ENCODE results near the gene RPTOR. TPM values are rescaled to one million over a fixed set of nuclear protein-coding genes. Genes with fewer than 3 reads are reported as not detected.

The RPTOR gene
- polyA plus RNA-seq, 2 donors = 7.1 to 10.5 TPM

- H3K9me3 ChIP-seq (ENCODE audit: control insufficient read depth in 2 of 2, insufficient read depth in 1 of 2, low read depth in 1 of 2, low read length in 1 of 2) = no peaks in the 10 kb centered on the region
- H3K4me3 ChIP-seq (ENCODE audit: low read depth in 1 of 2, low read length in 2 of 2) = no peak overlapping the region
- no peak overlapping the region for H3K27ac ChIP-seq (ENCODE audit: low read depth in 2 of 2, low read length in 1 of 2)
- peaks cover 0 to 33% of the 10 kb centered on the region in 2 donors for H3K36me3 ChIP-seq (ENCODE audit: control insufficient read depth in 2 of 2, insufficient read depth in 2 of 2, low read length in 1 of 2)
- H3K4me1 ChIP-seq (ENCODE audit: control insufficient read depth in 2 of 2, insufficient read depth in 2 of 2, low read length in 1 of 2) = peaks cover 0 to 2% of the 10 kb centered on the region in 2 donors
- WGBS, 2 donors = 83 to 85% methylated on average over 33 of the region's 33 CpGs
- no peaks in the 10 kb centered on the region for H3K27me3 ChIP-seq (ENCODE audit: control insufficient read depth in 1 of 2, insufficient read depth in 2 of 2, low read length in 2 of 2)
These were observed 375.0 kb downstream of the RPTOR start for GRCh38 chr17:80919331-80920311.

GRCh38 chr17:80920441-80920840 is 375.8 kb downstream of the RPTOR start:
- Histone ChIP-seq H3K36me3 (ENCODE audit: control insufficient read depth in 2 of 2, insufficient read depth in 2 of 2, low read length in 1 of 2) (peaks cover 2 to 41% of the 10 kb centered on the region in 2 donors), H3K4me1 (ENCODE audit: control insufficient read depth in 2 of 2, insufficient read depth in 2 of 2, low read length in 1 of 2) (peaks cover 0 to 2% of the 10 kb centered on the region in 2 donors), H3K9me3 (ENCODE audit: control insufficient read depth in 2 of 2, insufficient read depth in 1 of 2, low read depth in 1 of 2, low read length in 1 of 2) (no peaks in the 10 kb centered on the region), H3K4me3 (ENCODE audit: low read depth in 1 of 2, low read length in 2 of 2) (no peak overlapping the region), H3K27ac (ENCODE audit: low read depth in 2 of 2, low read length in 1 of 2) (no peak overlapping the region), H3K27me3 (ENCODE audit: control insufficient read depth in 1 of 2, insufficient read depth in 2 of 2, low read length in 2 of 2) (no peaks in the 10 kb centered on the region)
- WGBS, 2 donors = 88 to 91% methylated on average over 18 of the region's 18 CpGs

- Histone ChIP-seq H3K4me1 (ENCODE audit: control insufficient read depth in 2 of 2, insufficient read depth in 2 of 2, low read length in 1 of 2) (peaks cover 0 to 2% of the 10 kb centered on the region in 2 donors), H3K27ac (ENCODE audit: low read depth in 2 of 2, low read length in 1 of 2) (no peak overlapping the region), H3K27me3 (ENCODE audit: control insufficient read depth in 1 of 2, insufficient read depth in 2 of 2, low read length in 2 of 2) (no peaks in the 10 kb centered on the region), H3K4me3 (ENCODE audit: low read depth in 1 of 2, low read length in 2 of 2) (no peak overlapping the region), H3K9me3 (ENCODE audit: control insufficient read depth in 2 of 2, insufficient read depth in 1 of 2, low read depth in 1 of 2, low read length in 1 of 2) (no peaks in the 10 kb centered on the region), H3K36me3 (ENCODE audit: control insufficient read depth in 2 of 2, insufficient read depth in 2 of 2, low read length in 1 of 2) (peaks cover 2 to 41% of the 10 kb centered on the region in 2 donors)
- 91 to 94% methylated on average over 22 of the region's 22 CpGs for WGBS, 2 donors
These were observed 376.5 kb downstream of the RPTOR start for GRCh38 chr17:80921159-80921558.

GRCh38 chr17:80921741-80922579 is 377.3 kb downstream of the RPTOR start:
- H3K36me3 ChIP-seq (ENCODE audit: control insufficient read depth in 2 of 2, insufficient read depth in 2 of 2, low read length in 1 of 2) = peaks cover 4 to 43% of the 10 kb centered on the region in 2 donors
- no peak overlapping the region for H3K4me3 ChIP-seq (ENCODE audit: low read depth in 1 of 2, low read length in 2 of 2)
- no peaks in the 10 kb centered on the region for H3K9me3 ChIP-seq (ENCODE audit: control insufficient read depth in 2 of 2, insufficient read depth in 1 of 2, low read depth in 1 of 2, low read length in 1 of 2)
- WGBS, 2 donors = 95 to 96% methylated on average over 28 of the region's 28 CpGs
- peaks cover 0 to 5% of the 10 kb centered on the region in 2 donors for H3K4me1 ChIP-seq (ENCODE audit: control insufficient read depth in 2 of 2, insufficient read depth in 2 of 2, low read length in 1 of 2)
- no peak overlapping the region for H3K27ac ChIP-seq (ENCODE audit: low read depth in 2 of 2, low read length in 1 of 2)
- no peaks in the 10 kb centered on the region for H3K27me3 ChIP-seq (ENCODE audit: control insufficient read depth in 1 of 2, insufficient read depth in 2 of 2, low read length in 2 of 2)

GRCh38 chr17:80922580-80923160 is 378.0 kb downstream of the RPTOR start:
- H3K36me3 ChIP-seq (ENCODE audit: control insufficient read depth in 2 of 2, insufficient read depth in 2 of 2, low read length in 1 of 2) = peaks cover 6 to 43% of the 10 kb centered on the region in 2 donors
- H3K27me3 ChIP-seq (ENCODE audit: control insufficient read depth in 1 of 2, insufficient read depth in 2 of 2, low read length in 2 of 2) = no peaks in the 10 kb centered on the region
- H3K27ac ChIP-seq (ENCODE audit: low read depth in 2 of 2, low read length in 1 of 2) = no peak overlapping the region
- H3K9me3 ChIP-seq (ENCODE audit: control insufficient read depth in 2 of 2, insufficient read depth in 1 of 2, low read depth in 1 of 2, low read length in 1 of 2) = no peaks in the 10 kb centered on the region
- H3K4me1 ChIP-seq (ENCODE audit: control insufficient read depth in 2 of 2, insufficient read depth in 2 of 2, low read length in 1 of 2) = peaks cover 0 to 7% of the 10 kb centered on the region in 2 donors
- H3K4me3 ChIP-seq (ENCODE audit: low read depth in 1 of 2, low read length in 2 of 2) = no peak overlapping the region
- 89 to 91% methylated on average over 33 of the region's 33 CpGs for WGBS, 2 donors

- H3K9me3 ChIP-seq (ENCODE audit: control insufficient read depth in 2 of 2, insufficient read depth in 1 of 2, low read depth in 1 of 2, low read length in 1 of 2) = no peaks in the 10 kb centered on the region
- 95% methylated on average over 35 of the region's 35 CpGs for WGBS, 2 donors
- H3K4me1 ChIP-seq (ENCODE audit: control insufficient read depth in 2 of 2, insufficient read depth in 2 of 2, low read length in 1 of 2) = peaks cover 0 to 7% of the 10 kb centered on the region in 2 donors
- no peak overlapping the region for H3K4me3 ChIP-seq (ENCODE audit: low read depth in 1 of 2, low read length in 2 of 2)
- no peaks in the 10 kb centered on the region for H3K27me3 ChIP-seq (ENCODE audit: control insufficient read depth in 1 of 2, insufficient read depth in 2 of 2, low read length in 2 of 2)
- H3K36me3 ChIP-seq (ENCODE audit: control insufficient read depth in 2 of 2, insufficient read depth in 2 of 2, low read length in 1 of 2) = peaks cover 6 to 38% of the 10 kb centered on the region in 2 donors
- no peak overlapping the region for H3K27ac ChIP-seq (ENCODE audit: low read depth in 2 of 2, low read length in 1 of 2)
These were observed 378.8 kb downstream of the RPTOR start for GRCh38 chr17:80923211-80924110.

GRCh38 chr17:80924111-80924806 is 379.6 kb downstream of the RPTOR start:
- peaks cover 6 to 37% of the 10 kb centered on the region in 2 donors for H3K36me3 ChIP-seq (ENCODE audit: control insufficient read depth in 2 of 2, insufficient read depth in 2 of 2, low read length in 1 of 2)

GRCh38 chr17:80924807-80925610 is 380.4 kb downstream of the RPTOR start:
- Histone ChIP-seq H3K9me3 (ENCODE audit: control insufficient read depth in 2 of 2, insufficient read depth in 1 of 2, low read depth in 1 of 2, low read length in 1 of 2) (no peaks in the 10 kb centered on the region), H3K27ac (ENCODE audit: low read depth in 2 of 2, low read length in 1 of 2) (no peak overlapping the region), H3K36me3 (ENCODE audit: control insufficient read depth in 2 of 2, insufficient read depth in 2 of 2, low read length in 1 of 2) (peaks cover 6 to 32% of the 10 kb centered on the region in 2 donors), H3K4me3 (ENCODE audit: low read depth in 1 of 2, low read length in 2 of 2) (no peak overlapping the region), H3K4me1 (ENCODE audit: control insufficient read depth in 2 of 2, insufficient read depth in 2 of 2, low read length in 1 of 2) (peaks cover 0 to 5% of the 10 kb centered on the region in 2 donors), H3K27me3 (ENCODE audit: control insufficient read depth in 1 of 2, insufficient read depth in 2 of 2, low read length in 2 of 2) (no peaks in the 10 kb centered on the region)
- 93 to 94% methylated on average over 38 of the region's 38 CpGs for WGBS, 2 donors

More at GRCh38 chr17:80924111-80924806, 379.6 kb downstream of the RPTOR start:
- Histone ChIP-seq H3K4me1 (ENCODE audit: control insufficient read depth in 2 of 2, insufficient read depth in 2 of 2, low read length in 1 of 2) (peaks cover 0 to 7% of the 10 kb centered on the region in 2 donors), H3K4me3 (ENCODE audit: low read depth in 1 of 2, low read length in 2 of 2) (no peak overlapping the region), H3K27me3 (ENCODE audit: control insufficient read depth in 1 of 2, insufficient read depth in 2 of 2, low read length in 2 of 2) (no peaks in the 10 kb centered on the region), H3K9me3 (ENCODE audit: control insufficient read depth in 2 of 2, insufficient read depth in 1 of 2, low read depth in 1 of 2, low read length in 1 of 2) (no peaks in the 10 kb centered on the region), H3K27ac (ENCODE audit: low read depth in 2 of 2, low read length in 1 of 2) (no peak overlapping the region)
- WGBS, 2 donors = 93% methylated on average over 23 of the region's 23 CpGs
